OCI-LY7 (cell line): ENCODE data around the gene RBFOX1. TPM values are rescaled to one million over a fixed set of nuclear protein-coding genes. Genes with fewer than 3 reads are reported as not detected.

Experiments
- BruUV-seq: library from RNA; stranded (reverse); fragments of 400-500 nt; replicated peaks from 2 replicates; lab custom pipeline; 2021; lab: Mats Ljungman, UMichigan
- CTCF ChIA-PET: fragments of 300-600 bp; sonication (Branson Sonifier 250); formaldehyde crosslinking; loops from one replicate; lab custom pipeline; 2022; ENCODE audit warnings: antibody characterized with exemption; ENCODE audit not compliant: unreplicated experiment; lab: Charles Lee
- POLR2A ChIA-PET: fragments of 300-600 bp; sonication (Branson Sonifier 250); formaldehyde crosslinking; loops from one replicate; lab custom pipeline; 2022; ENCODE audit warnings: antibody characterized with exemption; lab: Charles Lee
- DNase-seq: peaks from one replicate; pipeline ENCODE4 v3.0.0-alpha.2; 2015; ENCODE audit warnings: low spot score
- H2AFZ ChIP-seq: fragments of 200-600 bp; sonication (generic), shearing (Covaris generic); 2 replicates; pipeline ENCODE4 v1.6.1; 2014; ENCODE audit warnings: mild to moderate bottlenecking, antibody characterized with exemption, low read length, moderate library complexity
- H3K27ac ChIP-seq: fragments of 200-600 bp; sonication (generic); 2 replicates; pipeline ENCODE4 v1.5.1; 2014; ENCODE audit warnings: mixed run types, low read depth, mild to moderate bottlenecking, moderate library complexity, low read length, inconsistent platforms; ENCODE audit not compliant: poor library complexity, severe bottlenecking
- H3K36me3 ChIP-seq: fragments of 200-600 bp; sonication (generic); 2 replicates; pipeline ENCODE4 v1.6.1; 2014; ENCODE audit warnings: mild to moderate bottlenecking, antibody characterized with exemption, low read length, moderate library complexity, mixed read lengths; ENCODE audit not compliant: insufficient read depth
- H3K4me1 ChIP-seq: fragments of 200-600 bp; sonication (generic); 2 replicates; pipeline ENCODE4 v1.5.1; 2014; ENCODE audit warnings: mild to moderate bottlenecking, low read length; ENCODE audit not compliant: insufficient read depth, poor library complexity, severe bottlenecking
- H3K4me2 ChIP-seq: fragments of 200-600 bp; sonication (generic); 2 replicates; pipeline ENCODE4 v1.6.1; 2014; ENCODE audit warnings: mild to moderate bottlenecking, low read length
- H3K4me3 ChIP-seq: fragments of 200-600 bp; sonication (generic); 2 replicates; pipeline ENCODE4 v1.5.1; 2014; ENCODE audit warnings: mild to moderate bottlenecking, low read depth, low read length; ENCODE audit not compliant: poor library complexity, severe bottlenecking
- H3K79me2 ChIP-seq: fragments of 200-600 bp; sonication (generic); 2 replicates; pipeline ENCODE4 v1.6.1; 2016; ENCODE audit warnings: low read depth, mild to moderate bottlenecking, low read length, moderate library complexity, mixed read lengths; ENCODE audit not compliant: insufficient read depth
- H3K9me2 ChIP-seq: fragments of 200-600 bp; sonication (generic); 2 replicates; pipeline ENCODE4 v1.6.1; 2016; ENCODE audit warnings: mild to moderate bottlenecking, low read length, mixed read lengths; ENCODE audit not compliant: insufficient read depth
- H3K9me3 ChIP-seq: fragments of 200-600 bp; sonication (generic); 2 replicates; pipeline ENCODE4 v1.6.1; 2014; ENCODE audit warnings: mild to moderate bottlenecking, mixed run types, low read length, mixed read lengths
- H4K20me1 ChIP-seq: fragments of 200-600 bp; sonication (generic); 2 replicates; pipeline ENCODE4 v1.6.1; 2014; ENCODE audit warnings: mild to moderate bottlenecking, antibody characterized with exemption, low read length, moderate library complexity, mixed read lengths; ENCODE audit not compliant: insufficient read depth
- EZH2phosphoT487 ChIP-seq: fragments of 200-600 bp; sonication (generic); IDR thresholded peaks from 2 replicates; pipeline ENCODE4 v1.6.1; 2018; ENCODE audit warnings: low read depth, borderline replicate concordance, mild to moderate bottlenecking, mixed run types, antibody characterized with exemption, low read length, moderate library complexity, mixed read lengths
- intact Hi-C: fragments of 100-400 bp; cut with micrococcal nuclease; formaldehyde crosslinking; loops from one replicate; pipeline ENCODE4 v1.10.0; 2022; ENCODE audit not compliant: unreplicated experiment
- small RNA-seq: library from RNA; depleted of rRNA; stranded (forward); fragments of <200 nt; gene quantifications from one replicate; pipeline ENCODE3, GENCODE V24; 2014
- total RNA-seq, 2 experiments: library from RNA; depleted of rRNA in 1 of 2; stranded (reverse); fragments of >200 nt in 1 of 2; shearing (Covaris generic) in 1 of 2; gene quantifications; 2 replicates each; pipeline ENCODE4 v1.2.3, GENCODE V29; 2014 to 2022
- TF ChIP-seq, protein P1 (sequence below): fragments of 200-600 bp; sonication (generic); conservative IDR thresholded peaks from 2 replicates; pipeline ENCODE4 v1.5.1; 2014; ENCODE audit warnings: mild to moderate bottlenecking, antibody characterized with exemption, low read length, moderate library complexity, mixed read lengths

RBFOX1 gene
- total RNA-seq, 2 experiments from 2014 or later: not detected

DNA sequence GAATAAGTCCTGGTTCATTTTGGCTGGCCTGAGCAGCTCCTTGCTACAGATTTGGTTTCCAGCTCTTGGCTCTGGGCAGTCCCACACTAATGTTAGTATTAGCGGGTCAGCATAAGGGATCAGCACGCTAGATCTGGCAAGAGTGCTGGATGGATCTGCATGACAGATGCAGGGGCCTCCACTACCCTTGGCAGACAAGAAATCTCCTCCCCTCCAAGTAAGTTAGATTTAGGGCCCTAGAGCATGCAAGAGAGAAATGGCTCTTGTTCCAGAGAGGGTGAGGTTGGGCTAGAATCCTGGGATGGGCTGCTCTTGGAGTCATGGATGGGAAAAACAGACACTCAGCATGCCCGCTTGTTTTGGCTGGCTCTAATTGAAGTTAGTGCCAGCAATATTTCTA lies 414.3 kb downstream of the RBFOX1 start:
- DNase-seq: no peak
- no peak overlapping the region for H2AFZ ChIP-seq
- no peak overlapping the region for H3K4me3 ChIP-seq
- H3K9me2 ChIP-seq: no peaks in the 10 kb centered on the region
- ChIA-PET CTCF (no interaction called here), POLR2A (no interaction called here)
- no TSS peak for BruUV-seq
- H4K20me1 ChIP-seq: no peaks in the 10 kb centered on the region
- H3K9me3 ChIP-seq: no peaks in the 10 kb centered on the region
- no peaks in the 10 kb centered on the region for H3K36me3 ChIP-seq
- H3K27ac ChIP-seq: no peak overlapping the region
- no peak overlapping the region for H3K4me2 ChIP-seq
- intact Hi-C loops: no loop called here
- no peaks in the 10 kb centered on the region for H3K79me2 ChIP-seq
- no peaks in the 10 kb centered on the region for H3K4me1 ChIP-seq
- no peak for TF ChIP-seq EZH2phosphoT487
- TF ChIP-seq, protein P1, sequence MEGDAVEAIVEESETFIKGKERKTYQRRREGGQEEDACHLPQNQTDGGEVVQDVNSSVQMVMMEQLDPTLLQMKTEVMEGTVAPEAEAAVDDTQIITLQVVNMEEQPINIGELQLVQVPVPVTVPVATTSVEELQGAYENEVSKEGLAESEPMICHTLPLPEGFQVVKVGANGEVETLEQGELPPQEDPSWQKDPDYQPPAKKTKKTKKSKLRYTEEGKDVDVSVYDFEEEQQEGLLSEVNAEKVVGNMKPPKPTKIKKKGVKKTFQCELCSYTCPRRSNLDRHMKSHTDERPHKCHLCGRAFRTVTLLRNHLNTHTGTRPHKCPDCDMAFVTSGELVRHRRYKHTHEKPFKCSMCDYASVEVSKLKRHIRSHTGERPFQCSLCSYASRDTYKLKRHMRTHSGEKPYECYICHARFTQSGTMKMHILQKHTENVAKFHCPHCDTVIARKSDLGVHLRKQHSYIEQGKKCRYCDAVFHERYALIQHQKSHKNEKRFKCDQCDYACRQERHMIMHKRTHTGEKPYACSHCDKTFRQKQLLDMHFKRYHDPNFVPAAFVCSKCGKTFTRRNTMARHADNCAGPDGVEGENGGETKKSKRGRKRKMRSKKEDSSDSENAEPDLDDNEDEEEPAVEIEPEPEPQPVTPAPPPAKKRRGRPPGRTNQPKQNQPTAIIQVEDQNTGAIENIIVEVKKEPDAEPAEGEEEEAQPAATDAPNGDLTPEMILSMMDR: no peak

DNA sequence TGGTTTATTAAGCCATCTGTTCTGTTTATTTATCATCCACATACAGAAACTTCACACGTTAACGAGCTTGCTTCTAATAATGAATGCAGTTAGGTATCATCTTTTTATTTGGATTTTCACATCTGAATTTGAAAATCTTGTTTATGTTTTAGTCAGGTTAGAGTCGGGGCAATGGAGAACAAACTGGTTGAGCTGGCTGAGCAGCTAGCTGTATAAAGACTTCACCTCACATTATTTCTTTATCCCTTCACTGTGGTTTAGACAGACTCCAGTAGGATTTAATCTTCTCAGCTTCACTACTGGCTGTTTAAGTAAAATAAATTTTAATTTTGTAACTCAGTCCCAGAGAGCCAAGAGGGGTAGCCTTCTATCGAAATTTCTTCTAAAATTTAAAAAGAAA lies 415.9 kb downstream of the RBFOX1 start:
- DNase-seq: no peak
- H3K4me2 ChIP-seq: no peak overlapping the region
- H4K20me1 ChIP-seq: no peaks in the 10 kb centered on the region
- H3K4me1 ChIP-seq: no peaks in the 10 kb centered on the region
- POLR2A ChIA-PET: interaction anchor here (0.6 kb wide), 1 partner anchor 40 kb away, joined by 4 read pairs; no protein-coding TSS in a partner anchor
- no peak overlapping the region for H3K4me3 ChIP-seq
- H3K9me3 ChIP-seq: no peaks in the 10 kb centered on the region
- CTCF ChIA-PET: no interaction called here
- intact Hi-C loops: no loop called here
- no peaks in the 10 kb centered on the region for H3K79me2 ChIP-seq
- no TSS peak for BruUV-seq
- no peak overlapping the region for H3K27ac ChIP-seq
- no peaks in the 10 kb centered on the region for H3K9me2 ChIP-seq
- no peak overlapping the region for H2AFZ ChIP-seq
- no peaks in the 10 kb centered on the region for H3K36me3 ChIP-seq
- TF ChIP-seq, protein P1: no peak
- no peak for TF ChIP-seq EZH2phosphoT487

DNA sequence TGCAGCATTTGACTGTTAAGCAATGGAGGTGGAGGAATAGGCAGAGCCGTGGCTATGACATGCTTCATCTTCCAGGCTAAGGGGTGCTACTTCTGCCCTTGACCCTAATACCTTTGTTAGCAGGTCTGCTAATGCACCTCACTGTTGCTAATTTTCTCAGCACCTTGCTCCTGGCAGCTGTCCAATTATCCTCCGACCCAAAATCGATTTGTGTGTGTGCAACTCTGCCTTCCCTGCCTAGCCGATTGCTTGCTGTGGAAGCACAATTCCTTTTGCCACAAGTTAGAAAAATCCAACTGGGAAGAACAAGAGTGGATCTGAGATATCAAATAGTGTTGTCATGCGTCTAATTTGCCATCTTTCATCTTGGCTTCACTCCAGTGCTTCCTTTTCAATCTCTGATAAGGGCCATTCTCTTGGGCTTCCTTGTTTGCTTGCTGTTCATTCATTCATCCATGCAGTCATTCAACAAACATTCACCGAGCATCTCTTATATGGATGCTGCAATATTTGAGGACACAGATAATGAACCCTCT lies 422.8 kb downstream of the RBFOX1 start:
- no TSS peak for BruUV-seq

More for the DNA sequence above, 422.8 kb downstream of the RBFOX1 start:
- no peak for DNase-seq
- Histone ChIP-seq H3K27ac (no peak overlapping the region), H3K4me1 (no peaks in the 10 kb centered on the region), H3K9me3 (no peaks in the 10 kb centered on the region), H2AFZ (no peak overlapping the region), H3K79me2 (no peaks in the 10 kb centered on the region), H3K4me2 (no peak overlapping the region), H3K9me2 (no peaks in the 10 kb centered on the region), H4K20me1 (no peaks in the 10 kb centered on the region), H3K36me3 (no peaks in the 10 kb centered on the region), H3K4me3 (no peak overlapping the region)
- POLR2A ChIA-PET: interaction anchor here (1.1 kb wide), 1 partner anchor 8 kb away, joined by 3 read pairs; no protein-coding TSS in a partner anchor
- intact Hi-C loops: no loop called here
- TF ChIP-seq EZH2phosphoT487: no peak
- TF ChIP-seq, protein P1: no peak
- CTCF ChIA-PET: no interaction called here

Small RNA genes within 50 kb of the gene (small RNA-seq; reads per million reads assigned to genes)
- gene RF00537 (not detected), gene RF00561 (not detected)
